ENCODE results near the gene GPR17.

DNA sequence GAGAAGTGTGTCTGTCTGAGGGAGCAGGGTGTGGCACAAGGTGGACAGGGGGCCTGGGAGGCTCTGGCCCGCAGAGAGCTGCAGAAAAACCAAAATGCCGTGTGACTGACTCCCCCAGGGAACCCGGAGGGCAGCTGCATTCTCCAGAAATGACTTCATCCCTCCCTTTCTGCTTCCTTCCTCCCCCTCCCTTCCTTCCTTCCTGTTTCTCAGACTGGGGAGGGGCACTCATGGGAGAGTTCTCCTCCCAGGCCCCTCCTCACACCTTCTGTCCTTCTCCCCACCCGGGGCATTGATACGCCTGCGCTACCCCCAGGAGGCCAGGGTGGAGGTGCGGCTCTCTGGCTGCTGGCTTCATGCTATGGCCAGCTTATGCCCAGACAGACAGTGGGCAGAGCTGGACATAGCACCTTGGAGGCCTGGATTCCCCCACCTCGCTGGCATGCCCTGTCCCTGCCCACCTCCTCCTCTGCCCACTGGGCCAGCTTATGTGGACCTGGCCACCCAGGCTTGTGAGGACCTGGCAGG is 8.2 kb upstream of the GPR17 start:
- TF ChIP-seq CTCF (IDR thresholded peaks at IDR 0.05; ENCODE audit: insufficient read depth, low read length, poor library complexity, severe bottlenecking), result no peak
- TF ChIP-seq EZH2phosphoT487 (conservative IDR thresholded peaks at IDR 0.05; ENCODE audit: low read length), result no peak

Measured in SU-DHL-6 (cell line).